Panc1 (cell line): ENCODE measurements around the gene CNTN4.

Experiments used
- POLR2AphosphoS5 ChIP-seq: IDR thresholded peaks from 2 replicates; pipeline ENCODE4 v1.6.1; 2012; ENCODE audit warnings: mild to moderate bottlenecking, low read depth, low read length, moderate library complexity
- SIN3A ChIP-seq: IDR thresholded peaks from 2 replicates; pipeline ENCODE4 v1.6.1; 2012; ENCODE audit warnings: low read depth, mild to moderate bottlenecking, low read length, moderate library complexity, borderline replicate concordance; ENCODE audit not compliant: insufficient read depth
- TF ChIP-seq, protein P1 (sequence below): fragments of 450-650 bp; IDR thresholded peaks from 2 replicates; pipeline ENCODE4 v1.5.1; 2017; ENCODE audit warnings: mild to moderate bottlenecking

DNA sequence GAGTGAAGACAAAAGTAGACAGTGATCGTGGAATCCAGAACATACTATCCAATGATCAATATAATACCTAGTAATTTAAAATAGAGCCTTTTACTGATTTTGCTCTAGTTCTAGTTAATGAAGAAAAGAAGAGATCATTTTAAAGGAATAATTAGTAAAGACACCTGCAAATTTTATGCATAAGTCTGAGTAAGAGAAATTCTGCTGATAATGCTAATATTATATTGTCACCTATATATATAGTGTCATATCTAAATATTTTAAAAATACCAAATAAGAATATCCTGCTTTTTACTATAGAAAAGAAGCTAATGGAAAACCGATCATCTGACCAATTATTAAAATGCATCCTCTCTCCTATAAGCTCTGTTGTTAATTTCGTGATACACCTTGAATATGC lies 152.1 kb downstream of the CNTN4 start:
- TF ChIP-seq, protein P1, sequence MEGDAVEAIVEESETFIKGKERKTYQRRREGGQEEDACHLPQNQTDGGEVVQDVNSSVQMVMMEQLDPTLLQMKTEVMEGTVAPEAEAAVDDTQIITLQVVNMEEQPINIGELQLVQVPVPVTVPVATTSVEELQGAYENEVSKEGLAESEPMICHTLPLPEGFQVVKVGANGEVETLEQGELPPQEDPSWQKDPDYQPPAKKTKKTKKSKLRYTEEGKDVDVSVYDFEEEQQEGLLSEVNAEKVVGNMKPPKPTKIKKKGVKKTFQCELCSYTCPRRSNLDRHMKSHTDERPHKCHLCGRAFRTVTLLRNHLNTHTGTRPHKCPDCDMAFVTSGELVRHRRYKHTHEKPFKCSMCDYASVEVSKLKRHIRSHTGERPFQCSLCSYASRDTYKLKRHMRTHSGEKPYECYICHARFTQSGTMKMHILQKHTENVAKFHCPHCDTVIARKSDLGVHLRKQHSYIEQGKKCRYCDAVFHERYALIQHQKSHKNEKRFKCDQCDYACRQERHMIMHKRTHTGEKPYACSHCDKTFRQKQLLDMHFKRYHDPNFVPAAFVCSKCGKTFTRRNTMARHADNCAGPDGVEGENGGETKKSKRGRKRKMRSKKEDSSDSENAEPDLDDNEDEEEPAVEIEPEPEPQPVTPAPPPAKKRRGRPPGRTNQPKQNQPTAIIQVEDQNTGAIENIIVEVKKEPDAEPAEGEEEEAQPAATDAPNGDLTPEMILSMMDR = no peak
- TF ChIP-seq POLR2AphosphoS5 (no peak), SIN3A (no peak)
